ENCODE results near the gene ZNF473. TPM values are rescaled to one million over a fixed set of nuclear protein-coding genes. Genes with fewer than 3 reads are reported as not detected.
A peak's percentile ranks its signal among the peaks of the same experiment; 100 is the strongest.

The ZNF473 gene
- total and polyA plus RNA-seq, 2 experiments from 2014 or later = 5.0 to 12.5 TPM

- no peaks in the 10 kb centered on the region for H3K9me2 ChIP-seq (ENCODE audit: insufficient read depth)
- TF ChIP-seq EZH2phosphoT487 (IDR thresholded peaks at IDR 0.05; ENCODE audit: insufficient read depth, low read depth) (no peak), EZH2 (IDR thresholded peaks at IDR 0.05; ENCODE audit: insufficient read depth, poor library complexity, severe bottlenecking) (no peak)
- in situ Hi-C loops (cut with MboI) = no loop called here
- no peaks in the 10 kb centered on the region for H3K4me1 ChIP-seq (ENCODE audit: insufficient read depth)
- H4K20me1 ChIP-seq (ENCODE audit: insufficient read depth) = no peaks in the 10 kb centered on the region; the same call in 1 of the 2 replicates
- H3K4me3 ChIP-seq = no peak overlapping the region
- no peak overlapping the region for H3K4me2 ChIP-seq (ENCODE audit: unreplicated experiment)
- H3K79me2 ChIP-seq (ENCODE audit: insufficient read depth) = no peaks in the 10 kb centered on the region
- H3K9ac ChIP-seq = no peak overlapping the region
- DNase-seq = no peak
- H2AFZ ChIP-seq = no peak overlapping the region
- H3F3A ChIP-seq (ENCODE audit: insufficient read depth) = peaks cover 7% of the 10 kb centered on the region; the same call in 1 of the 2 replicates
- H3K36me3 ChIP-seq (ENCODE audit: low read depth) = 0 out of 2 replicates have a peak, but pooled peaks cover 4% of the 10 kb centered on the region
- 65 to 81% methylated on average over 3 of the region's 3 CpGs for WGBS, 2 experiments (ENCODE audit: low coverage in 1 of 2, low lambda C conversion rate in 2 of 2, missing lambda C conversion rate in 2 of 2)
- H3K9me3 ChIP-seq (ENCODE audit: low read depth) = no peaks in the 10 kb centered on the region
- no peaks in the 10 kb centered on the region for H3K27me3 ChIP-seq (replicated peaks; ENCODE audit: insufficient read depth)
- no peak overlapping the region for H3K27ac ChIP-seq
Observed at GRCh38 chr19:49985871-49986270, 39.9 kb upstream of the ZNF473 start.

- DNase-seq = no peak
- H4K20me1 ChIP-seq (ENCODE audit: insufficient read depth) = no peaks in the 10 kb centered on the region; the same call in 1 of the 2 replicates
- 91 to 93% methylated on average over 10 of the region's 10 CpGs for WGBS, 2 experiments (ENCODE audit: low coverage in 1 of 2, low lambda C conversion rate in 2 of 2, missing lambda C conversion rate in 2 of 2)
- H3K9me3 ChIP-seq (ENCODE audit: low read depth) = no peaks in the 10 kb centered on the region
- no peaks in the 10 kb centered on the region for H3K4me1 ChIP-seq (ENCODE audit: insufficient read depth)
- no peaks in the 10 kb centered on the region for H3K27me3 ChIP-seq (replicated peaks; ENCODE audit: insufficient read depth)
- H3K9me2 ChIP-seq (ENCODE audit: insufficient read depth) = no peaks in the 10 kb centered on the region
- H3K79me2 ChIP-seq (ENCODE audit: insufficient read depth) = no peaks in the 10 kb centered on the region
- H3K27ac ChIP-seq = no peak overlapping the region
- in situ Hi-C loops (cut with MboI) = no loop called here
- no peak overlapping the region for H2AFZ ChIP-seq
- H3K36me3 ChIP-seq (ENCODE audit: low read depth) = 0 out of 2 replicates have a peak, but pooled peaks cover 4% of the 10 kb centered on the region
- no peak for TF ChIP-seq EZH2 (IDR thresholded peaks at IDR 0.05; ENCODE audit: insufficient read depth, poor library complexity, severe bottlenecking)
- no peak for TF ChIP-seq EZH2phosphoT487 (IDR thresholded peaks at IDR 0.05; ENCODE audit: insufficient read depth, low read depth)
- H3K4me2 ChIP-seq (ENCODE audit: unreplicated experiment) = no peak overlapping the region
- no peak overlapping the region for H3K9ac ChIP-seq
- H3F3A ChIP-seq (ENCODE audit: insufficient read depth) = peaks cover 7% of the 10 kb centered on the region; the same call in 1 of the 2 replicates
- no peak overlapping the region for H3K4me3 ChIP-seq
Observed at GRCh38 chr19:49986354-49986753, 39.5 kb upstream of the ZNF473 start.

GRCh38 chr19:49987159-49987698, 38.6 kb upstream of the ZNF473 start:
- H2AFZ ChIP-seq = no peak overlapping the region
- no peak overlapping the region for H3K4me3 ChIP-seq
- H3K4me2 ChIP-seq (ENCODE audit: unreplicated experiment) = no peak overlapping the region
- no peaks in the 10 kb centered on the region for H3K9me2 ChIP-seq (ENCODE audit: insufficient read depth)
- peak; percentile 92 for DNase-seq
- H4K20me1 ChIP-seq (ENCODE audit: insufficient read depth) = no peaks in the 10 kb centered on the region; the same call in 1 of the 2 replicates
- H3F3A ChIP-seq (ENCODE audit: insufficient read depth) = peaks cover 7% of the 10 kb centered on the region; the same call in 1 of the 2 replicates
- H3K79me2 ChIP-seq (ENCODE audit: insufficient read depth) = no peaks in the 10 kb centered on the region
- H3K9ac ChIP-seq = no peak overlapping the region
- 25 to 29% methylated on average over 9 of the region's 9 CpGs for WGBS, 2 experiments (ENCODE audit: low coverage in 1 of 2, low lambda C conversion rate in 2 of 2, missing lambda C conversion rate in 2 of 2)
- H3K27ac ChIP-seq = no peak overlapping the region
- no peaks in the 10 kb centered on the region for H3K4me1 ChIP-seq (ENCODE audit: insufficient read depth)
- H3K36me3 ChIP-seq (ENCODE audit: low read depth) = peaks cover 12% of the 10 kb centered on the region
- no peak for TF ChIP-seq EZH2phosphoT487 (IDR thresholded peaks at IDR 0.05; ENCODE audit: insufficient read depth, low read depth)
- no peak for TF ChIP-seq EZH2 (IDR thresholded peaks at IDR 0.05; ENCODE audit: insufficient read depth, poor library complexity, severe bottlenecking)
- H3K9me3 ChIP-seq (ENCODE audit: low read depth) = no peaks in the 10 kb centered on the region
- in situ Hi-C loops (cut with MboI) = no loop called here
- no peaks in the 10 kb centered on the region for H3K27me3 ChIP-seq (replicated peaks; ENCODE audit: insufficient read depth)

- Histone ChIP-seq H3K4me3 (no peak overlapping the region), H3K9me2 (ENCODE audit: insufficient read depth) (no peaks in the 10 kb centered on the region), H3K27me3 (replicated peaks; ENCODE audit: insufficient read depth) (no peaks in the 10 kb centered on the region), H3K4me2 (ENCODE audit: unreplicated experiment) (no peak overlapping the region), H2AFZ (no peak overlapping the region), H3K4me1 (ENCODE audit: insufficient read depth) (no peaks in the 10 kb centered on the region), H3F3A (ENCODE audit: insufficient read depth) (peaks cover 7% of the 10 kb centered on the region; the same call in 1 of the 2 replicates), H3K36me3 (ENCODE audit: low read depth) (peaks cover 19% of the 10 kb centered on the region), H3K79me2 (ENCODE audit: insufficient read depth) (no peaks in the 10 kb centered on the region), H3K27ac (no peak overlapping the region), H3K9me3 (ENCODE audit: low read depth) (no peaks in the 10 kb centered on the region), H4K20me1 (ENCODE audit: insufficient read depth) (no peaks in the 10 kb centered on the region; the same call in 1 of the 2 replicates), H3K9ac (no peak overlapping the region)
- in situ Hi-C loops (cut with MboI) = no loop called here
- DNase-seq = no peak
- TF ChIP-seq EZH2phosphoT487 (IDR thresholded peaks at IDR 0.05; ENCODE audit: insufficient read depth, low read depth) = no peak
- no peak for TF ChIP-seq EZH2 (IDR thresholded peaks at IDR 0.05; ENCODE audit: insufficient read depth, poor library complexity, severe bottlenecking)
- 94 to 100% methylated on average over 5 of the region's 5 CpGs for WGBS, 2 experiments (ENCODE audit: low coverage in 1 of 2, low lambda C conversion rate in 2 of 2, missing lambda C conversion rate in 2 of 2)
Observed at GRCh38 chr19:49988007-49988406, 37.8 kb upstream of the ZNF473 start.
